ENCODE data around the gene GTPBP1. TPM values are rescaled to one million over a fixed set of nuclear protein-coding genes. Genes with fewer than 3 reads are reported as not detected.

Gene GTPBP1
- total RNA-seq, 1 donor = 116 TPM

GRCh38 chr22:38727530-38728451 is 22.0 kb downstream of the GTPBP1 start:
- Histone ChIP-seq H3K4me1 (ENCODE audit: insufficient read depth, low read length) (no peaks in the 10 kb centered on the region), H3K27me3 (ENCODE audit: insufficient read depth, low read length) (no peaks in the 10 kb centered on the region), H3K4me3 (ENCODE audit: low read length) (no peak overlapping the region), H3K9me3 (ENCODE audit: low read depth, low read length) (no peaks in the 10 kb centered on the region)

DNA sequence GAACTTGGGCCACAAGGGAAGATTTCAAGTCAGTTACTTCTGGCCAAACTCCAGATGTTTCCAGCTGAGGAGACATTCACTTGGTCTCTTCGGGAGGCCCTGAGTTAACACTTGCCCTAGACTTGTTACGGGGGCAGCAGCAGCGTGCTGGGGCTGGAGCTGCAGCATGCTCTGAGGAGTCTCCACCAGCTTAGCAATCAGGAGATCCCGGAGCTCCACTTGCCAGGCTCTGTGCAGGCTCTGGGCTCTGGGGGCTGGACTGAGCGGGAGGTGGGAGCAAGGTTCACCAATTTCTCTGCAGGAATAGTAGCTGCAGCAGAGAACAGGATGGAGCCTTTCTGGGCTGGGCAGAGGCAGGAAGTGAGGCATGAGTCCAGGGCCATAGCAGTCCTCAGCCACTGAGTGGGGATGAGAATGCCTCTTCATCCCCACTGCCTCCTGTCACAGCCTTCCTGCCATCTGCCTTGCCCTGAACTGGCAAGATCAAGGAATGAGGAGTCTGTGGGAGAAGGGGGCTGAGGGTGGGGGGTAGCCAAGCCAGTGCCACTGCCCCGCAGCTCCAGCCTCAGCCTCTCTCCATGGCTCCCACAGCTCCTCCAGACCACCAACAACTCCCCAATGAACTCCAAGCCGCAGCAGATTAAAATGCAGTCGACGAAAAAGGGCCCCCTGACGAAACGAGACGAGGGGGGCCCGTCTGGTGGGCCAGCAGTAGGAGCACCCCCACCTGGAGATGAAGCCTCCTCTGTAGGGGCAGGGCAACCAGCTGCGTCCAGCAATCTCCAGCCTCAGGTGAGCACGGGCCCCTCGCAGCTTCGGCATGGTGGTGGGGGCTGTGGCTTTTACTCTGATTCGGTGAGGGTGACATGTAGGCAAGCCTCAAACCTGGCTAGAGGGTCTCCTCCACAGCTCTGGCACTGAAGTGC is 23.4 kb downstream of the GTPBP1 start:
- Histone ChIP-seq H3K27me3 (ENCODE audit: insufficient read depth, low read length) (no peaks in the 10 kb centered on the region), H3K4me3 (ENCODE audit: low read length) (no peak overlapping the region), H3K9me3 (ENCODE audit: low read depth, low read length) (no peaks in the 10 kb centered on the region), H3K4me1 (ENCODE audit: insufficient read depth, low read length) (peaks cover 10% of the 10 kb centered on the region)

GRCh38 chr22:38729946-38730345 is 24.2 kb downstream of the GTPBP1 start:
- no peaks in the 10 kb centered on the region for H3K27me3 ChIP-seq (ENCODE audit: insufficient read depth, low read length)
- H3K4me1 ChIP-seq (ENCODE audit: insufficient read depth, low read length) = peaks cover 16% of the 10 kb centered on the region
- no peaks in the 10 kb centered on the region for H3K9me3 ChIP-seq (ENCODE audit: low read depth, low read length)
- H3K4me3 ChIP-seq (ENCODE audit: low read length) = no peak overlapping the region

DNA sequence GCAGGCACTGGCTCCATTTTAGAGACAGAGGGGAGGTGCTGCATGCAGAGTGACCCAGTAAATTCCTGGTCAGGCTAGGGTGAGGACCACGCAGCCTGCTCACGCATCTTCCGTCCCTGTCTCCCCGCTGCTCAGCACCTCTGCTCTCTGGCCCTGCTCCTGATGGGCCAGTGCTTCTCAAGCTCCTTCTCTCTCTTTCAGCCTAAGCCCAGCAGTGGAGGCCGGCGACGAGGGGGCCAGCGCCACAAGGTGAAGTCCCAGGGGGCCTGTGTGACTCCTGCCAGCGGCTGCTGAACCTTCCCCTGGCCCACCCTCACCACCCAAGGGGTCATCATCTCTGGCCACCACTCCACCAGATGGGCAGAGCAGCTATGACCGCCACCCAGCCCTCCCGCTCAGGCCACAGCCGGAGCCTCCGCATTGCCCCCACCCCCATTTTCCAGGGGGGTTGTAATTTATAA is 24.7 kb downstream of the GTPBP1 start:
- Histone ChIP-seq H3K9me3 (ENCODE audit: low read depth, low read length) (no peaks in the 10 kb centered on the region), H3K4me1 (ENCODE audit: insufficient read depth, low read length) (peaks cover 17% of the 10 kb centered on the region), H3K4me3 (ENCODE audit: low read length) (no peak overlapping the region), H3K27me3 (ENCODE audit: insufficient read depth, low read length) (no peaks in the 10 kb centered on the region)

GRCh38 chr22:38731703-38732161 is 26.0 kb downstream of the GTPBP1 start:
- Histone ChIP-seq H3K27me3 (ENCODE audit: insufficient read depth, low read length) (no peaks in the 10 kb centered on the region), H3K9me3 (ENCODE audit: low read depth, low read length) (no peaks in the 10 kb centered on the region), H3K4me3 (ENCODE audit: low read length) (no peak overlapping the region), H3K4me1 (ENCODE audit: insufficient read depth, low read length) (peaks cover 17% of the 10 kb centered on the region)

- no peaks in the 10 kb centered on the region for H3K9me3 ChIP-seq (ENCODE audit: low read depth, low read length)
- H3K27me3 ChIP-seq (ENCODE audit: insufficient read depth, low read length) = no peaks in the 10 kb centered on the region
- peaks cover 17% of the 10 kb centered on the region for H3K4me1 ChIP-seq (ENCODE audit: insufficient read depth, low read length)
- H3K4me3 ChIP-seq (ENCODE audit: low read length) = no peak overlapping the region
Measured at GRCh38 chr22:38732251-38732815, 26.6 kb downstream of the GTPBP1 start.

GRCh38 chr22:38733329-38733723 is 27.6 kb downstream of the GTPBP1 start:
- no peaks in the 10 kb centered on the region for H3K27me3 ChIP-seq (ENCODE audit: insufficient read depth, low read length)
- H3K9me3 ChIP-seq (ENCODE audit: low read depth, low read length) = no peaks in the 10 kb centered on the region
- no peak overlapping the region for H3K4me3 ChIP-seq (ENCODE audit: low read length)
- H3K4me1 ChIP-seq (ENCODE audit: insufficient read depth, low read length) = peaks cover 23% of the 10 kb centered on the region

- Histone ChIP-seq H3K4me1 (ENCODE audit: insufficient read depth, low read length) (peaks cover 27% of the 10 kb centered on the region), H3K4me3 (ENCODE audit: low read length) (no peak overlapping the region), H3K9me3 (ENCODE audit: low read depth, low read length) (no peaks in the 10 kb centered on the region), H3K27me3 (ENCODE audit: insufficient read depth, low read length) (no peaks in the 10 kb centered on the region)
Measured at GRCh38 chr22:38733724-38734381, 28.1 kb downstream of the GTPBP1 start.

DNA sequence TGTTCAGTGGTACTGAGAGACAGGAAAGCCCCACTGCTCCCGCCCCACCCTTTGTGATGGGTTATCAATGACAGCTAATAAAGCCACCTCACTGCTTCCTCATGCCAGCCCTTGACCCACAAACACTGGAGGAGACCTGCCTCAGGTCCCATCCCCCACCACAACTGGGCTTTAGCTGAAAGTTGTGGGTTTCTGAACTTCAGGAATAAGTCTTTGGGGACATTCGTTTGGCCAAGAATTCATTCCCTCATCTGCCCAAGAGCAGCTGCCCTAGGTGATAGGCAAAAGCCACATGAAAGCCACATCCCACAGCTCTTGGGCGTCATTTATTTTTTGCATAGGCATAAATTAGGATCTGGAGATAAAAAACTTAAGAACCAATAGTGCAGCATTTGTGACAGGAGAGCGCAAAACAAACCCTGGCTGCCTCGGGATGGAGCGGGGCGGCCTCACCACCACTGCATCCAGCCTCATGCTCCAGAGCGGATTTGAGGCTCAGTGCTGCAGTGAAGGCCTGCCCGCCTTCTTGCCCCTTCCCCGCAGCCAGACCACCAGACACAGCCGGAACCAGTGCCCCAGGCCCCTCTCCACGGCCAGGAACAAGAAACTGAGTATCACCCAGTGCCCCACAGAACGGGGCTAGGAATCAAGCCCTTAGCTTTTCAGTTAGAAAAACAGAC is 28.8 kb downstream of the GTPBP1 start:
- H3K4me1 ChIP-seq (ENCODE audit: insufficient read depth, low read length) = peaks cover 30% of the 10 kb centered on the region
- no peak overlapping the region for H3K4me3 ChIP-seq (ENCODE audit: low read length)
- H3K9me3 ChIP-seq (ENCODE audit: low read depth, low read length) = no peaks in the 10 kb centered on the region
- no peaks in the 10 kb centered on the region for H3K27me3 ChIP-seq (ENCODE audit: insufficient read depth, low read length)

DNA sequence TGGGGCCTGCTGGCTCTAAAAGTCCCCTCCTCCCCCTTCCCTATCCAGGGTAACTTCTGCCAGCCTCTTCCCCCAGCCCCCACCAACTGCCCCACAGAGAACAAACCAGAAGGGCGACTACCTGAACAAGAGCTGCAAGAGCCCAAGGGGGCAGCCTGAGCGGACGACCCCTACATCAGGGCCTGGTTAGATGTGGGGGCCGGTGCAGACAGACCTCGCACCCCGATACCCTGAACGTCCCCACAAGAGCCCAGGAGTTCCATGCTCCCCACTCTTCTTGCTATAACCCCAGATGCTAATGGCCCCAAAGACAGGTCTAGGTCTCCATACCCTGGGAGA is 29.4 kb downstream of the GTPBP1 start:
- Histone ChIP-seq H3K27me3 (ENCODE audit: insufficient read depth, low read length) (no peaks in the 10 kb centered on the region), H3K9me3 (ENCODE audit: low read depth, low read length) (no peaks in the 10 kb centered on the region), H3K4me1 (ENCODE audit: insufficient read depth, low read length) (peaks cover 33% of the 10 kb centered on the region), H3K4me3 (ENCODE audit: low read length) (no peak overlapping the region)

DNA sequence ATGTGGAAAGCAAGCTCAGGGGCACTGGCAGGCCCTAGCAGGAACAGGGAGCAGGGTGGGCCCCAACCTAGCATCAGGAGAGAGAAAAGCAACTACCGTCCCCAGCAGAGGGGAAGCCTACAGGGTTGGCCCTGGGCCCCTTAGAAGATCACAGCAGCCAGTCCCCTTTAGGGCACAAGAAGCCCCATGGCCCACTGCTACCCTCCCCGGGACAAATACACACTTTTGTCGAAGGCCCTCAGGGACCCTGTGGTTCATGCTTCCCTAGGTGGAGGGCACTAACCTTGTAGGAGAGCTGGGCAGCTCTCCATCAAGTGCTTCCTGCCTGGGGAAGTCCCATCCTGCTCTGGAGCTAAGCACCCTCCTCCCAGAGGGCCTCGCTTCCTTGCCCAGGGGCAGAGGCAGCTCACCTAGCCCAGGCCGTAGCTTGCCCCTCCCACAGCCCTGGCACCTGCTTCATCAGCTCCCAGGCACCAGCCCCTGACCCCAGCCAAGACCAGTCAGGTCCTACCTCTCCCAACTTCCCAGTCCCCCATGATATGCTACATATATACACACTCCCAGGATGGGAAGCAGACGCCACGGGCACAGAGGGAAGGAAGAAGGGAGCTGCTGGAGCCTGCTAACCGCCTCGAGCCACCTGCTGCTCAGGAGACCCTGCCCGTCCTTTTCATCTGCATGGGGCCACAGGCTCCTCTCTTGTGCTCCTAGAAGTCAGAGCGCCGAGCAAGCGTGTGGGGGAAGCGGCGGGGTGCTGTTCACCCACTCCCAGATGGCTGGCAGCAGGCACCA is 29.9 kb downstream of the GTPBP1 start:
- Histone ChIP-seq H3K4me1 (ENCODE audit: insufficient read depth, low read length) (peaks cover 33% of the 10 kb centered on the region), H3K27me3 (ENCODE audit: insufficient read depth, low read length) (no peaks in the 10 kb centered on the region), H3K9me3 (ENCODE audit: low read depth, low read length) (no peaks in the 10 kb centered on the region), H3K4me3 (ENCODE audit: low read length) (no peak overlapping the region)

DNA sequence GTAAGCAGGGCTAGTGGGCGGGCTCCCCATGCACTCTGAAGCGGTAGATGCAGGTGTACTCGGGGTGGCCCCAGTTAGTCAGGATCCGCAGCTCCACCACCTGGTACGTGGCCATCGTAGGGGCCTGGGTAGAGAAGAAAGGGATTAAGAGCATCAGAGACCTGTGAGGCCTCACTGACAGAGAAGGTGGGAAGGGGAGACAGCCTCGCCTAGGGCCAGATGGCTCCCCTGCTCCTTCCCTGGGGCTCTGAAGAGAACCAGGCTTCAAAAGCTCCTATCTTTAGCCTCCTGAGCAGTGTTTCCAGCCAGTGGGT is 30.5 kb downstream of the GTPBP1 start:
- Histone ChIP-seq H3K9me3 (ENCODE audit: low read depth, low read length) (no peaks in the 10 kb centered on the region), H3K4me3 (ENCODE audit: low read length) (no peak overlapping the region), H3K4me1 (ENCODE audit: insufficient read depth, low read length) (peaks cover 33% of the 10 kb centered on the region), H3K27me3 (ENCODE audit: insufficient read depth, low read length) (no peaks in the 10 kb centered on the region)

GRCh38 chr22:38737302-38738060 is 31.7 kb downstream of the GTPBP1 start:
- H3K4me3 ChIP-seq (ENCODE audit: low read length) = no peak overlapping the region
- no peaks in the 10 kb centered on the region for H3K27me3 ChIP-seq (ENCODE audit: insufficient read depth, low read length)
- H3K9me3 ChIP-seq (ENCODE audit: low read depth, low read length) = no peaks in the 10 kb centered on the region
- H3K4me1 ChIP-seq (ENCODE audit: insufficient read depth, low read length) = peaks cover 33% of the 10 kb centered on the region

Data from mononuclear cell (primary cell).